ENCODE measurements around the gene CRB3.

GRCh38 chr19:6417713-6418561 lies 46.1 kb upstream of the CRB3 start:
- TF ChIP-seq, protein P1, sequence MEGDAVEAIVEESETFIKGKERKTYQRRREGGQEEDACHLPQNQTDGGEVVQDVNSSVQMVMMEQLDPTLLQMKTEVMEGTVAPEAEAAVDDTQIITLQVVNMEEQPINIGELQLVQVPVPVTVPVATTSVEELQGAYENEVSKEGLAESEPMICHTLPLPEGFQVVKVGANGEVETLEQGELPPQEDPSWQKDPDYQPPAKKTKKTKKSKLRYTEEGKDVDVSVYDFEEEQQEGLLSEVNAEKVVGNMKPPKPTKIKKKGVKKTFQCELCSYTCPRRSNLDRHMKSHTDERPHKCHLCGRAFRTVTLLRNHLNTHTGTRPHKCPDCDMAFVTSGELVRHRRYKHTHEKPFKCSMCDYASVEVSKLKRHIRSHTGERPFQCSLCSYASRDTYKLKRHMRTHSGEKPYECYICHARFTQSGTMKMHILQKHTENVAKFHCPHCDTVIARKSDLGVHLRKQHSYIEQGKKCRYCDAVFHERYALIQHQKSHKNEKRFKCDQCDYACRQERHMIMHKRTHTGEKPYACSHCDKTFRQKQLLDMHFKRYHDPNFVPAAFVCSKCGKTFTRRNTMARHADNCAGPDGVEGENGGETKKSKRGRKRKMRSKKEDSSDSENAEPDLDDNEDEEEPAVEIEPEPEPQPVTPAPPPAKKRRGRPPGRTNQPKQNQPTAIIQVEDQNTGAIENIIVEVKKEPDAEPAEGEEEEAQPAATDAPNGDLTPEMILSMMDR (IDR thresholded peaks at IDR 0.05; ENCODE audit: extremely low read depth in 1 of 2, insufficient read depth in 1 of 2, low read depth in 1 of 2, low read length in 2 of 2): peak; percentile 30 to 54
- TF ChIP-seq POLR2AphosphoS5 (IDR thresholded peaks at IDR 0.05; ENCODE audit: insufficient read depth, low read depth, low read length) (no peak), MAX (IDR thresholded peaks at IDR 0.05; ENCODE audit: insufficient read depth, insufficient read length) (no peak), POLR2A (IDR thresholded peaks at IDR 0.05; ENCODE audit: low read depth, low read length) (no peak), EZH2 (IDR thresholded peaks at IDR 0.05; ENCODE audit: borderline replicate concordance, low read depth, low read length, severe bottlenecking) (no peak)

Data from endothelial cell of umbilical vein (primary cell).